Measurements from ENCODE around the gene AKAP13.
"Not testable (repeated sequence)": the region's sequence is repeated elsewhere in the genome, so short reads cannot be mapped to it uniquely, and the experiment has no call there.

AKAP13 gene

GRCh38 chr15:85794598-85795336 lies 414.4 kb downstream of the AKAP13 start, which contains the start of gene KLHL25:
KLHL25 (minus strand) TSS chr15:85794925; CDS start chr15:85769810, 25,115 bp downstream.
- peak within 1 kb of the TSS; percentile 47 for H3K27ac ChIP-seq
- H3K4me2 ChIP-seq (ENCODE audit: low read length) = peak within 1 kb of the TSS; percentile 84
- peak within 1 kb of the TSS; percentile 71 for H3K4me3 ChIP-seq (ENCODE audit: low read depth, low read length)
- no peaks in the 10 kb centered on the region for H3K36me3 ChIP-seq (ENCODE audit: control insufficient read depth, insufficient read depth, low read length)
- peaks cover 4% of the 10 kb centered on the region for H3K79me2 ChIP-seq
- H2AFZ ChIP-seq = peak within 1 kb of the TSS; percentile 82
- no peak within 1 kb of the TSS for H3K9ac ChIP-seq
- no peaks in the 10 kb centered on the region for H3K9me3 ChIP-seq (ENCODE audit: control insufficient read depth, low read length)
- H3K27me3 ChIP-seq (ENCODE audit: control insufficient read depth, insufficient read depth, low read length) = no peaks in the 10 kb centered on the region
- no peaks in the 10 kb centered on the region for H3K4me1 ChIP-seq
- TF ChIP-seq, protein P1, sequence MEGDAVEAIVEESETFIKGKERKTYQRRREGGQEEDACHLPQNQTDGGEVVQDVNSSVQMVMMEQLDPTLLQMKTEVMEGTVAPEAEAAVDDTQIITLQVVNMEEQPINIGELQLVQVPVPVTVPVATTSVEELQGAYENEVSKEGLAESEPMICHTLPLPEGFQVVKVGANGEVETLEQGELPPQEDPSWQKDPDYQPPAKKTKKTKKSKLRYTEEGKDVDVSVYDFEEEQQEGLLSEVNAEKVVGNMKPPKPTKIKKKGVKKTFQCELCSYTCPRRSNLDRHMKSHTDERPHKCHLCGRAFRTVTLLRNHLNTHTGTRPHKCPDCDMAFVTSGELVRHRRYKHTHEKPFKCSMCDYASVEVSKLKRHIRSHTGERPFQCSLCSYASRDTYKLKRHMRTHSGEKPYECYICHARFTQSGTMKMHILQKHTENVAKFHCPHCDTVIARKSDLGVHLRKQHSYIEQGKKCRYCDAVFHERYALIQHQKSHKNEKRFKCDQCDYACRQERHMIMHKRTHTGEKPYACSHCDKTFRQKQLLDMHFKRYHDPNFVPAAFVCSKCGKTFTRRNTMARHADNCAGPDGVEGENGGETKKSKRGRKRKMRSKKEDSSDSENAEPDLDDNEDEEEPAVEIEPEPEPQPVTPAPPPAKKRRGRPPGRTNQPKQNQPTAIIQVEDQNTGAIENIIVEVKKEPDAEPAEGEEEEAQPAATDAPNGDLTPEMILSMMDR (IDR thresholded peaks at IDR 0.05) = no peak

- H3K79me2 ChIP-seq = peaks cover 4% of the 10 kb centered on the region
- H3K27ac ChIP-seq = no peak overlapping the region
- H3K9ac ChIP-seq = no peak overlapping the region
- peak overlapping the region; percentile 45 for H3K4me3 ChIP-seq (ENCODE audit: low read depth, low read length)
- H3K27me3 ChIP-seq (ENCODE audit: control insufficient read depth, insufficient read depth, low read length) = no peaks in the 10 kb centered on the region
- peak overlapping the region; percentile 76 for H2AFZ ChIP-seq
- no peaks in the 10 kb centered on the region for H3K4me1 ChIP-seq
- H3K36me3 ChIP-seq (ENCODE audit: control insufficient read depth, insufficient read depth, low read length) = no peaks in the 10 kb centered on the region
- H3K9me3 ChIP-seq (ENCODE audit: control insufficient read depth, low read length) = no peaks in the 10 kb centered on the region
- TF ChIP-seq, protein P1 (IDR thresholded peaks at IDR 0.05) = no peak
- H3K4me2 ChIP-seq (ENCODE audit: low read length) = peak overlapping the region; percentile 64
Observed at GRCh38 chr15:85795337-85796305, 415.2 kb downstream of the AKAP13 start.

- not testable (repeated sequence) for H3K79me2 ChIP-seq; H3K36me3 ChIP-seq (ENCODE audit: control insufficient read depth, insufficient read depth, low read length); H3K27me3 ChIP-seq (ENCODE audit: control insufficient read depth, insufficient read depth, low read length); H3K27ac ChIP-seq; H3K4me3 ChIP-seq (ENCODE audit: low read depth, low read length); H3K9me3 ChIP-seq (ENCODE audit: control insufficient read depth, low read length); H3K4me1 ChIP-seq; H3K4me2 ChIP-seq (ENCODE audit: low read length); H3K9ac ChIP-seq; H2AFZ ChIP-seq
Observed at GRCh38 chr15:85796371-85796770, 416.0 kb downstream of the AKAP13 start.

All from parathyroid adenoma (tissue), 2 donors.